HEK293 (cell line): ENCODE results near the gene FUT8.

Source experiments
- ZFHX2 ChIP-seq: fragments of 450-650 bp; formaldehyde crosslinking; conservative IDR thresholded peaks from 2 replicates; pipeline ENCODE4 v1.5.1; 2016; ENCODE audit warnings: missing biosample characterization, missing genetic modification characterization
- ZNF211 ChIP-seq: fragments of 450-650 bp; formaldehyde crosslinking; IDR thresholded peaks from 2 replicates; pipeline ENCODE4 v1.5.1; 2016; ENCODE audit warnings: low read depth, missing biosample characterization, missing genetic modification characterization
- ZNF426 ChIP-seq: fragments of 450-650 bp; formaldehyde crosslinking; IDR thresholded peaks from 2 replicates; pipeline ENCODE4 v1.5.1; 2017; ENCODE audit warnings: missing biosample characterization, missing genetic modification characterization, mild to moderate bottlenecking, inconsistent platforms, moderate library complexity
- TF ChIP-seq, protein P1 (sequence below): fragments of 450-650 bp; formaldehyde crosslinking; IDR thresholded peaks from 2 replicates; pipeline ENCODE4 v1.5.1; 2016; ENCODE audit warnings: missing biosample characterization, missing genetic modification characterization

DNA sequence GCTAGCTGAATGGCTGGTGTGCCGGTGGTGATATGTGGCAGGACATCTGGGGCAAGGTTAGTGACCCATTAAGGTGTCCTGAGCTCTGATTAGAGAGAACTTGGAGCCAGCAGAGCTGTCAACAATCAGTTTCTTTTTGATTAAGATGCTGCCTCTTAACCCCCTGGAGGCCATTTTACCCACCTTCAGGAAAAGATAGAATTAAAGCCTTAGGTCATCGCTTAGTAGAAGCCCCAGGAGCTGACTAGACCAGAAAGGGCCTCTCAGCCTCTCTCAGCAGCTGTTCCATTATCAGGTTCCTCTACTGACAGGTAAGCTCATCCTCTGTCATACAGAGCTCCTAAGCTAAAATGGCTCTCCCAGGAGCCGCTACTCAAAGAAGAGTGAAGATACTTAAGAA, 339.0 kb downstream of the FUT8 start:
- no peak for TF ChIP-seq ZNF426 (tag by site-specific recombination)
- no peak for TF ChIP-seq ZFHX2 (tag by site-specific recombination)
- TF ChIP-seq, protein P1, sequence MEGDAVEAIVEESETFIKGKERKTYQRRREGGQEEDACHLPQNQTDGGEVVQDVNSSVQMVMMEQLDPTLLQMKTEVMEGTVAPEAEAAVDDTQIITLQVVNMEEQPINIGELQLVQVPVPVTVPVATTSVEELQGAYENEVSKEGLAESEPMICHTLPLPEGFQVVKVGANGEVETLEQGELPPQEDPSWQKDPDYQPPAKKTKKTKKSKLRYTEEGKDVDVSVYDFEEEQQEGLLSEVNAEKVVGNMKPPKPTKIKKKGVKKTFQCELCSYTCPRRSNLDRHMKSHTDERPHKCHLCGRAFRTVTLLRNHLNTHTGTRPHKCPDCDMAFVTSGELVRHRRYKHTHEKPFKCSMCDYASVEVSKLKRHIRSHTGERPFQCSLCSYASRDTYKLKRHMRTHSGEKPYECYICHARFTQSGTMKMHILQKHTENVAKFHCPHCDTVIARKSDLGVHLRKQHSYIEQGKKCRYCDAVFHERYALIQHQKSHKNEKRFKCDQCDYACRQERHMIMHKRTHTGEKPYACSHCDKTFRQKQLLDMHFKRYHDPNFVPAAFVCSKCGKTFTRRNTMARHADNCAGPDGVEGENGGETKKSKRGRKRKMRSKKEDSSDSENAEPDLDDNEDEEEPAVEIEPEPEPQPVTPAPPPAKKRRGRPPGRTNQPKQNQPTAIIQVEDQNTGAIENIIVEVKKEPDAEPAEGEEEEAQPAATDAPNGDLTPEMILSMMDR (tag by site-specific recombination), result no peak
- no peak for TF ChIP-seq ZNF211 (tag by site-specific recombination)
